Raji (cell line): ENCODE data around the gene MMD2.

ENCODE experiments used
- POLR2A ChIP-seq: IDR thresholded peaks from 2 replicates; pipeline ENCODE4 v1.6.1; 2011; ENCODE audit warnings: low read depth, low read length, control low read depth; ENCODE audit not compliant: insufficient read depth

Gene MMD2

GRCh38 chr7:4916113-4916512 lies 42.9 kb downstream of the MMD2 start:
- TF ChIP-seq POLR2A: no peak

- TF ChIP-seq POLR2A: no peak
Measured at GRCh38 chr7:4911111-4911828, 47.7 kb downstream of the MMD2 start.

GRCh38 chr7:4906682-4907081 lies 52.3 kb downstream of the MMD2 start:
- TF ChIP-seq POLR2A: no peak

GRCh38 chr7:4905171-4905570 lies 53.8 kb downstream of the MMD2 start:
- TF ChIP-seq POLR2A: no peak

GRCh38 chr7:4904346-4904745 lies 54.6 kb downstream of the MMD2 start:
- TF ChIP-seq POLR2A: no peak

GRCh38 chr7:4895766-4896165 lies 63.2 kb downstream of the MMD2 start:
- no peak for TF ChIP-seq POLR2A

- no peak for TF ChIP-seq POLR2A
Measured at GRCh38 chr7:4894482-4894881, 64.5 kb downstream of the MMD2 start.

- TF ChIP-seq POLR2A: no peak
Measured at GRCh38 chr7:4893929-4894475, 65.0 kb downstream of the MMD2 start.

GRCh38 chr7:4889682-4890081 lies 69.3 kb downstream of the MMD2 start:
- no peak for TF ChIP-seq POLR2A

GRCh38 chr7:4888161-4888560 lies 70.8 kb downstream of the MMD2 start:
- no peak for TF ChIP-seq POLR2A

- no peak for TF ChIP-seq POLR2A
Measured at GRCh38 chr7:4886671-4887070, 72.3 kb downstream of the MMD2 start.

GRCh38 chr7:4885317-4885807 lies 73.6 kb downstream of the MMD2 start:
- TF ChIP-seq POLR2A: no peak

GRCh38 chr7:4884164-4884563 lies 74.8 kb downstream of the MMD2 start:
- no peak for TF ChIP-seq POLR2A

- TF ChIP-seq POLR2A: no peak
Measured at GRCh38 chr7:4883372-4884144, 75.4 kb downstream of the MMD2 start, which contains the start of gene RADIL. Gene RADIL, minus strand, starts transcription at chr7:4883716. Its CDS starts 5,577 bp downstream, at chr7:4878139.

GRCh38 chr7:4883033-4883371 lies 76.0 kb downstream of the MMD2 start:
- TF ChIP-seq POLR2A: no peak

GRCh38 chr7:4882169-4883032 lies 76.6 kb downstream of the MMD2 start:
- no peak for TF ChIP-seq POLR2A

GRCh38 chr7:4880218-4880617 lies 78.8 kb downstream of the MMD2 start:
- no peak for TF ChIP-seq POLR2A
